H1 (cell line): ENCODE measurements around the gene PLA2G4A.

ENCODE experiments used
- SRF ChIP-seq: IDR thresholded peaks from 2 replicates; pipeline ENCODE4 v1.6.1; 2011; ENCODE audit warnings: mild to moderate bottlenecking, low read depth, low read length, moderate library complexity
- TF ChIP-seq, protein P1 (sequence below), 3 experiments: IDR thresholded peaks; 1 replicate in 2 of 3; 2 replicates in 1 of 3; pipeline versions ENCODE4 v1.5.1 to v1.6.1; 2011; ENCODE audit warnings: low read length in 3 of 3, mild to moderate bottlenecking in 3 of 3, inconsistent platforms in 2 of 3, low read depth in 1 of 3, moderate library complexity in 1 of 3; ENCODE audit not compliant: insufficient read depth in 1 of 3; ENCODE audit errors: control extremely low read depth in 1 of 3

GRCh38 chr1:186802388-186802787 lies 26.4 kb upstream of the PLA2G4A start:
- TF ChIP-seq SRF: no peak
- TF ChIP-seq, protein P1, sequence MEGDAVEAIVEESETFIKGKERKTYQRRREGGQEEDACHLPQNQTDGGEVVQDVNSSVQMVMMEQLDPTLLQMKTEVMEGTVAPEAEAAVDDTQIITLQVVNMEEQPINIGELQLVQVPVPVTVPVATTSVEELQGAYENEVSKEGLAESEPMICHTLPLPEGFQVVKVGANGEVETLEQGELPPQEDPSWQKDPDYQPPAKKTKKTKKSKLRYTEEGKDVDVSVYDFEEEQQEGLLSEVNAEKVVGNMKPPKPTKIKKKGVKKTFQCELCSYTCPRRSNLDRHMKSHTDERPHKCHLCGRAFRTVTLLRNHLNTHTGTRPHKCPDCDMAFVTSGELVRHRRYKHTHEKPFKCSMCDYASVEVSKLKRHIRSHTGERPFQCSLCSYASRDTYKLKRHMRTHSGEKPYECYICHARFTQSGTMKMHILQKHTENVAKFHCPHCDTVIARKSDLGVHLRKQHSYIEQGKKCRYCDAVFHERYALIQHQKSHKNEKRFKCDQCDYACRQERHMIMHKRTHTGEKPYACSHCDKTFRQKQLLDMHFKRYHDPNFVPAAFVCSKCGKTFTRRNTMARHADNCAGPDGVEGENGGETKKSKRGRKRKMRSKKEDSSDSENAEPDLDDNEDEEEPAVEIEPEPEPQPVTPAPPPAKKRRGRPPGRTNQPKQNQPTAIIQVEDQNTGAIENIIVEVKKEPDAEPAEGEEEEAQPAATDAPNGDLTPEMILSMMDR (IDR thresholded peaks at IDR 0.05; ENCODE audit: control extremely low read depth in 1 of 3, insufficient read depth in 1 of 3, low read depth in 1 of 3, low read length in 3 of 3): no peak
